ENCODE data around the gene STK25.
"Not testable (repeated sequence)": the region's sequence is repeated elsewhere in the genome, so short reads cannot be mapped to it uniquely, and the experiment has no call there.

STK25 gene

GRCh38 chr2:241456546-241456945 is 51.8 kb downstream of the STK25 start:
- Histone ChIP-seq H3K4me1 (ENCODE audit: low read length) (no peaks in the 10 kb centered on the region), H3K9ac (ENCODE audit: low read length) (no peak overlapping the region), H3K9me3 (ENCODE audit: insufficient read depth, low read length) (no peaks in the 10 kb centered on the region), H3K4me3 (ENCODE audit: low read length) (no peak overlapping the region), H3K27me3 (ENCODE audit: low read depth, low read length) (no peaks in the 10 kb centered on the region), H3K27ac (ENCODE audit: low read length) (no peak overlapping the region), H4K20me1 (ENCODE audit: insufficient read depth, low read length) (no peaks in the 10 kb centered on the region), H2AFZ (ENCODE audit: low read depth, low read length) (no peak overlapping the region), H3K4me2 (ENCODE audit: low read length) (no peak overlapping the region), H3K79me2 (ENCODE audit: low read length) (no peaks in the 10 kb centered on the region), H3K36me3 (replicated peaks; ENCODE audit: low read depth, low read length) (no peaks in the 10 kb centered on the region)
- TF ChIP-seq CTCF (IDR thresholded peaks at IDR 0.05; ENCODE audit: low read depth, low read length) (no peak), EZH2phosphoT487 (IDR thresholded peaks at IDR 0.05; ENCODE audit: low read depth) (no peak)

DNA sequence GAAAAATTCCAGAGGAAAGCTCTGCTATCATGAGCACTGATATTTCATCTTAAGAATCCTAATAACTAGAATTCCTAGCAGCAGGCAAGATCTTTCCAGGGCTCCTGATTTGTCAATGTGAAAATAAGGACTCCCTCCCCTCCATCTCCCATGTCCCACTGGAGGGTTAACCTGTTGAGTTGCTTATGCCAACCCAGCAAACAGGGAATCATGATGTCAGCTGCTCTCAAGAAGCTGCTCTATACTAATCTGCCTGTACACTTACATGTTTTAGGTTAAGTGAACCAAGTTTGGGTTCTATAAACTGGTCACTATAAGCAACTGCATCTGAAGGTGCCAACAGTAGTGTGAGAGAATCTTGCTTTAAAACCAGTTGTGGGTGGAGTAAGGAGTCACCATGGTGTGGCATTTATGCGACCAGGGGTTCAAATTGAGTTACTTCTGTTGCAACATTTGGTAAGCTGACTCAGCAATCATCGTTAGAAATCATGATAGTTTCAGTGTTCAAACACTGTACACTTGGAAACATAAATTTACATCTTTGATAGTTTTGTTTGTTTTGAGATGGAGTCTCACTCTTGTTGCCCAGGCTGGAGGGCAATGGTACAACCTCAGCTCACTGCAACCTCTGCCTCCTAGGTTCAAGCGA is 53.4 kb downstream of the STK25 start:
- H3K79me2 ChIP-seq (ENCODE audit: low read length): no peaks in the 10 kb centered on the region
- H3K36me3 ChIP-seq (replicated peaks; ENCODE audit: low read depth, low read length): no peaks in the 10 kb centered on the region
- H3K4me2 ChIP-seq (ENCODE audit: low read length): no peak overlapping the region
- H3K27me3 ChIP-seq (ENCODE audit: low read depth, low read length): no peaks in the 10 kb centered on the region
- no peak overlapping the region for H3K4me3 ChIP-seq (ENCODE audit: low read length)
- no peak overlapping the region for H2AFZ ChIP-seq (ENCODE audit: low read depth, low read length)
- no peaks in the 10 kb centered on the region for H3K4me1 ChIP-seq (ENCODE audit: low read length)
- no peaks in the 10 kb centered on the region for H4K20me1 ChIP-seq (ENCODE audit: insufficient read depth, low read length)
- H3K9me3 ChIP-seq (ENCODE audit: insufficient read depth, low read length): no peaks in the 10 kb centered on the region
- no peak for TF ChIP-seq CTCF (IDR thresholded peaks at IDR 0.05; ENCODE audit: low read depth, low read length)
- TF ChIP-seq EZH2phosphoT487 (IDR thresholded peaks at IDR 0.05; ENCODE audit: low read depth): no peak
- H3K9ac ChIP-seq (ENCODE audit: low read length): no peak overlapping the region
- H3K27ac ChIP-seq (ENCODE audit: low read length): no peak overlapping the region

GRCh38 chr2:241453919-241454318 is 54.5 kb downstream of the STK25 start:
- H3K27me3 ChIP-seq (ENCODE audit: low read depth, low read length); H3K36me3 ChIP-seq (replicated peaks; ENCODE audit: low read depth, low read length); H2AFZ ChIP-seq (ENCODE audit: low read depth, low read length); H3K27ac ChIP-seq (ENCODE audit: low read length); H3K9ac ChIP-seq (ENCODE audit: low read length); H3K4me1 ChIP-seq (ENCODE audit: low read length); H3K79me2 ChIP-seq (ENCODE audit: low read length); H4K20me1 ChIP-seq (ENCODE audit: insufficient read depth, low read length); H3K4me2 ChIP-seq (ENCODE audit: low read length); H3K4me3 ChIP-seq (ENCODE audit: low read length); H3K9me3 ChIP-seq (ENCODE audit: insufficient read depth, low read length): not testable (repeated sequence)

- H4K20me1 ChIP-seq (ENCODE audit: insufficient read depth, low read length): no peaks in the 10 kb centered on the region; the same call in 1 of the 2 replicates
- no peaks in the 10 kb centered on the region for H3K4me1 ChIP-seq (ENCODE audit: low read length)
- no peaks in the 10 kb centered on the region for H3K9me3 ChIP-seq (ENCODE audit: insufficient read depth, low read length)
- H3K27me3 ChIP-seq (ENCODE audit: low read depth, low read length): no peaks in the 10 kb centered on the region
- no peak overlapping the region for H2AFZ ChIP-seq (ENCODE audit: low read depth, low read length)
- no peak overlapping the region for H3K9ac ChIP-seq (ENCODE audit: low read length)
- H3K4me2 ChIP-seq (ENCODE audit: low read length): no peak overlapping the region
- H3K27ac ChIP-seq (ENCODE audit: low read length): no peak overlapping the region
- no peak for TF ChIP-seq CTCF (IDR thresholded peaks at IDR 0.05; ENCODE audit: low read depth, low read length)
- TF ChIP-seq EZH2phosphoT487 (IDR thresholded peaks at IDR 0.05; ENCODE audit: low read depth): no peak
- no peaks in the 10 kb centered on the region for H3K79me2 ChIP-seq (ENCODE audit: low read length)
- H3K36me3 ChIP-seq (replicated peaks; ENCODE audit: low read depth, low read length): no peaks in the 10 kb centered on the region
- H3K4me3 ChIP-seq (ENCODE audit: low read length): no peak overlapping the region
Measured at GRCh38 chr2:241451840-241452506, 56.4 kb downstream of the STK25 start.

DNA sequence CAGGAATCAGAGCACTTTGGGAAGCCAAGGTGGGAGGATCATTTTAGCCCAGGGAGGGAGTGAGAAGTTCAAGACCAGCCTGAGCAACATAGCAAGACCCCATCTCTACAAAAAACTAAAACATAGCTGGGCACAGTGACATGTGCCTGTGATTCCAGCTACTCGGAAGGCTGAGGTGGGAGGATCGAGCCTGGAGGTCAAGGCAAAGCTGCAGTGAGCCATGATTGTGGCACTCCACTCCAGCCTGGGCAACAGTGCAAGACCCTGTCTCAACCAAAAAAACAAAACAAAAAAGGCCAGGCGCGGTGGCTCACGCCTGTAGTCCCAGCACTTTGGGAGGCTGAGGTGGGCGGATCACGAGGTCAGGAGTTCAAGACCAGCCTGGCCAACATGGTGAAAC is 58.3 kb downstream of the STK25 start:
- H4K20me1 ChIP-seq (ENCODE audit: insufficient read depth, low read length): not testable (repeated sequence)

More for the DNA sequence above, 58.3 kb downstream of the STK25 start:
- not testable (repeated sequence) for H3K27ac ChIP-seq (ENCODE audit: low read length); H3K9me3 ChIP-seq (ENCODE audit: insufficient read depth, low read length); H3K4me2 ChIP-seq (ENCODE audit: low read length); H2AFZ ChIP-seq (ENCODE audit: low read depth, low read length); H3K79me2 ChIP-seq (ENCODE audit: low read length); H3K4me3 ChIP-seq (ENCODE audit: low read length); H3K27me3 ChIP-seq (ENCODE audit: low read depth, low read length); H3K9ac ChIP-seq (ENCODE audit: low read length); H3K4me1 ChIP-seq (ENCODE audit: low read length)
- peaks cover 12% of the 10 kb centered on the region for H3K36me3 ChIP-seq (replicated peaks; ENCODE audit: low read depth, low read length)
